Spleen (tissue), 11 donors: ENCODE data around the gene CEACAM3. TPM values are rescaled to one million over a fixed set of nuclear protein-coding genes. Genes with fewer than 3 reads are reported as not detected.
A peak's percentile ranks its signal among the peaks of the same experiment; 100 is the strongest.

Experiments used
- DNase-seq: peaks from one replicate; pipeline ENCODE4 v3.0.0-alpha.2; 2020
- H3K27ac ChIP-seq, 8 donors: fragments of 200-600 bp; sonication (generic) in 7 of 8; 1 replicate in 4 of 8; 2 replicates in 4 of 8; pipeline versions ENCODE4 v1.5.0 to v1.8.0; 2016 to 2021; ENCODE audit warnings: inconsistent platforms in 4 of 8, mild to moderate bottlenecking in 4 of 8, moderate library complexity in 1 of 8
- H3K27me3 ChIP-seq, 7 donors: fragments of 200-600 bp; sonication (generic) in 6 of 7; replicated peaks in 1 of 7; 1 replicate in 4 of 7; 2 replicates in 3 of 7; pipeline versions ENCODE4 v1.5.0 to v1.8.0; 2016 to 2021; ENCODE audit warnings: inconsistent platforms in 3 of 7, mild to moderate bottlenecking in 1 of 7
- H3K36me3 ChIP-seq, 6 donors: fragments of 200-600 bp; sonication (generic) in 5 of 6; 1 replicate in 4 of 6; 2 replicates in 2 of 6; pipeline versions ENCODE4 v1.5.0 to v1.8.0; 2016 to 2021; ENCODE audit warnings: inconsistent platforms in 2 of 6
- H3K4me1 ChIP-seq, 6 donors: fragments of 200-600 bp; sonication (generic) in 5 of 6; 1 replicate in 3 of 6; 2 replicates in 3 of 6; pipeline versions ENCODE4 v1.5.0 to v1.8.0; 2016 to 2021; ENCODE audit warnings: inconsistent platforms in 3 of 6
- H3K4me3 ChIP-seq, 8 donors: fragments of 200-600 bp; sonication (generic) in 7 of 8; 1 replicate in 4 of 8; 2 replicates in 4 of 8; pipeline versions ENCODE4 v1.5.0 to v1.8.0; 2016 to 2021; ENCODE audit warnings: inconsistent platforms in 4 of 8, mild to moderate bottlenecking in 4 of 8, moderate library complexity in 2 of 8
- H3K9me3 ChIP-seq, 8 donors: fragments of 200-600 bp; sonication (generic) in 7 of 8; 1 replicate in 4 of 8; 2 replicates in 4 of 8; pipeline versions ENCODE4 v1.5.0 to v1.8.0; 2016 to 2021; ENCODE audit warnings: inconsistent platforms in 4 of 8
- POLR2A ChIP-seq, 3 donors: fragments of 450-650 bp; IDR thresholded peaks; one replicate each; pipeline ENCODE4 v1.5.1; 2017; ENCODE audit warnings: antibody characterized with exemption in 3 of 3, mild to moderate bottlenecking in 1 of 3
- POLR2AphosphoS5 ChIP-seq, 3 donors: sonication (generic); formaldehyde crosslinking; IDR thresholded peaks; one replicate each; pipeline ENCODE4 v1.5.1; 2017; ENCODE audit warnings: antibody characterized with exemption in 3 of 3
- WGBS, 5 donors: extraction: QIAGEN DNeasy Blood & Tissue Kit in 3 of 5; methylation state at CpG; one replicate each; pipeline versions ENCODE4 v1.1.5 to v1.1.7; 2013 to 2018; 5-methylcytosine and 5-hydroxymethylcytosine counted together
- intact Hi-C: fragments of 100-400 bp; cut with DNase I; formaldehyde crosslinking; loops from one replicate; pipeline ENCODE4 v1.15.0; 2023; ENCODE audit warnings: low total_unique reads
- polyA plus RNA-seq, 3 donors: library from polyadenylated mRNA; stranded (reverse); fragments of 200-250 nt; gene quantifications; one replicate each; pipeline ENCODE4 v1.2.1, GENCODE V29; 2013
- total RNA-seq, 7 donors: library from RNA; depleted of rRNA in 3 of 7; stranded (reverse); fragments of >200 nt in 3 of 7; fragmentation: NEBNext Ultra II Directional in 4 of 7; extraction: Animal tissue kit (Norgen Biotek cat#: 25700) in 4 of 7; gene quantifications; one replicate each; pipeline versions ENCODE4 v1.1.0 to v1.2.1, GENCODE V29; 2016 to 2021
- TF ChIP-seq, protein P1 (sequence below), 11 experiments: fragments of 200-600 bp in 7 of 11; fragments of 450-650 bp in 4 of 11; sonication (generic) in 4 of 11; IDR thresholded peaks in 8 of 11; conservative IDR thresholded peaks in 3 of 11; 1 replicate in 7 of 11; 2 replicates in 4 of 11; pipeline versions ENCODE4 v1.4.0 to v1.8.0; 2016 to 2021; ENCODE audit warnings: antibody characterized with exemption in 11 of 11, inconsistent platforms in 4 of 11, mild to moderate bottlenecking in 1 of 11
- donor health status: healthy with polysubstance abuse.
- donor health status: DM: no; HTN: no; CAD: no; lungs with moderate emphysema.
- donor health status: DM: no; HTN: no; CAD: no.
- donor health status: Bipolar disorder and iron deficiency.
- donor health status: healthy.
- donor health status: DM: no; HTN: no; CAD: no.
- donor health status: DM: yes; HTN: yes; CAD: no.

Gene CEACAM3
- total and polyA plus RNA-seq, 10 donors = 0.55 to 31.9 (median 10.1) TPM

DNA sequence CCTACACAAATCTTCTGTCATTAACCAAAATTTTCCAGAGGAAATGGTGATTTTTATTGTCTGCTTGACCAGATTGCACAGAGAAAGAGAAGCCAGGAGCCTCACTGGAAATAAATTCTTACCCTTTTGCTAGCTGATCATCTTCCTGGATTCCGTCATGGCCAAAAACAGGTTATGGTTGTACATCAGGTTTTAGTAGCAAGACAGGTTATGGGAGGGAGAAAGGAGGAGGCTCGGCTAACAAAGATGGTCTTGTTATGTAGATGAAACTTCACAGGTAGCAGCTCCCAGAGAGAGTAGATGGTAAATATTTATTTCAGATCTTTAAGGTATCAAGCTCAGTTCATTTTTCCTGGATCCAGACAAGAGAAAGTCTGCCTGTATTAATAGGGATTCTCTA, 19.7 kb upstream of the CEACAM3 start:
- intact Hi-C loops = no loop called here
- 80 to 87% (median 83%) methylated on average over 2 of the region's 2 CpGs for WGBS, 5 donors
- TF ChIP-seq, protein P1, sequence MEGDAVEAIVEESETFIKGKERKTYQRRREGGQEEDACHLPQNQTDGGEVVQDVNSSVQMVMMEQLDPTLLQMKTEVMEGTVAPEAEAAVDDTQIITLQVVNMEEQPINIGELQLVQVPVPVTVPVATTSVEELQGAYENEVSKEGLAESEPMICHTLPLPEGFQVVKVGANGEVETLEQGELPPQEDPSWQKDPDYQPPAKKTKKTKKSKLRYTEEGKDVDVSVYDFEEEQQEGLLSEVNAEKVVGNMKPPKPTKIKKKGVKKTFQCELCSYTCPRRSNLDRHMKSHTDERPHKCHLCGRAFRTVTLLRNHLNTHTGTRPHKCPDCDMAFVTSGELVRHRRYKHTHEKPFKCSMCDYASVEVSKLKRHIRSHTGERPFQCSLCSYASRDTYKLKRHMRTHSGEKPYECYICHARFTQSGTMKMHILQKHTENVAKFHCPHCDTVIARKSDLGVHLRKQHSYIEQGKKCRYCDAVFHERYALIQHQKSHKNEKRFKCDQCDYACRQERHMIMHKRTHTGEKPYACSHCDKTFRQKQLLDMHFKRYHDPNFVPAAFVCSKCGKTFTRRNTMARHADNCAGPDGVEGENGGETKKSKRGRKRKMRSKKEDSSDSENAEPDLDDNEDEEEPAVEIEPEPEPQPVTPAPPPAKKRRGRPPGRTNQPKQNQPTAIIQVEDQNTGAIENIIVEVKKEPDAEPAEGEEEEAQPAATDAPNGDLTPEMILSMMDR (IDR thresholded peaks at IDR 0.05 in 8 of 11, conservative IDR thresholded peaks at IDR 0.05 in 3 of 11) = no peak
- TF ChIP-seq POLR2A (IDR thresholded peaks at IDR 0.05) = no peak
- no peak for TF ChIP-seq POLR2AphosphoS5 (IDR thresholded peaks at IDR 0.05)
- Histone ChIP-seq H3K27me3 (peaks cover 0 to 41% (median 0%) of the 10 kb centered on the region in 7 donors), H3K4me1 (peaks cover 0 to 11% (median 0%) of the 10 kb centered on the region in 6 donors), H3K27ac (no peak overlapping the region), H3K9me3 (no peaks in the 10 kb centered on the region), H3K4me3 (no peak overlapping the region), H3K36me3 (no peaks in the 10 kb centered on the region)
- DNase-seq = no peak

DNA sequence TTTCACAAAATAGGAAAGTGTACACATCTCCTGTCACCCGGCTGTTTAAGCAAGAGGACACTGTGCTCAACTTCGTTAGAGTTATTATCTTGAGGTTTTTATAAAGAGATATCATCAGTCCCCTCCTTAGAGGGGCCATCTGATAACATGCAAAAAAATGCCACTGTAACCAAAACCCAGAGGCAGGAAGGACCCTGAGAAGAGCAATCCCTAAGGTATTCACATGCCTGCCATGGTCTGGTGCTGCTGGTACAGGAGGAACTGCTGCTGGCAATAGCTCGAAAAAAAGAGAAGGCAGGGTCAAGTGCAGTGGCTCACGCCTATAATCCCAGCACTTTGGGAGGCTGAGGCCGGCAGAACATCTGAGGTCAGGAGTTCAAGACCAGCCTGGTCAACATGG, 12.8 kb upstream of the CEACAM3 start:
- peaks cover 0 to 56% (median 7%) of the 10 kb centered on the region in 7 donors for H3K27me3 ChIP-seq
- WGBS, 5 donors = 22 to 45% (median 29%) methylated on average over 5 of the region's 5 CpGs
- peak overlapping the region in 3 of 8 donors; percentile 41 to 64 (median 51) for H3K27ac ChIP-seq
- intact Hi-C loops = no loop called here
- TF ChIP-seq POLR2AphosphoS5 (IDR thresholded peaks at IDR 0.05) (no peak), POLR2A (IDR thresholded peaks at IDR 0.05) (no peak)
- TF ChIP-seq, protein P1 (IDR thresholded peaks at IDR 0.05 in 8 of 11, conservative IDR thresholded peaks at IDR 0.05 in 3 of 11) = no peak
- no peak for DNase-seq
- H3K4me1 ChIP-seq = peaks cover 0 to 37% (median 25%) of the 10 kb centered on the region in 6 donors
- no peak overlapping the region for H3K4me3 ChIP-seq
- no peaks in the 10 kb centered on the region for H3K9me3 ChIP-seq
- H3K36me3 ChIP-seq = no peaks in the 10 kb centered on the region

DNA sequence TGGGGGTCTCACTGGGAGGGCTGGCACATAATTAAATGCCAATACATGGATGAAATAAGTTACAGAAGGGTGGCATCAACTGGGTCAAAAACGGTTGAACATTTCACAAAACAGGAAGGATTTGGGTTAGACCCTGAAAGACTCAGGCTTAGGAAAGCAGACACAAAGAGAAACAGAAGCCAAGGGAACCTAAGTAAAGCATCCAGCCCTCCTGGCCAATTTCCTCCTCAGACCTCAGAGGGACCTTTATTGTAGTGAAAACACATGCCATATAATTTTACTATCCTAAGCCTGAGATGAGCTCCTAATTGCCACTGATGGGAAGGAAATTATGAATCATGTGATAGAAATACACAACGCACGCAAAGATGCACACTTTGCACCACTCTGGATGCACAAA, 12.1 kb upstream of the CEACAM3 start:
- peaks cover 0 to 37% (median 25%) of the 10 kb centered on the region in 6 donors for H3K4me1 ChIP-seq
- peak overlapping the region in 1 of 8 donors; percentile 33 for H3K4me3 ChIP-seq
- H3K27ac ChIP-seq = peak overlapping the region in 4 of 8 donors; percentile 41 to 64 (median 54)
- DNase-seq = no peak
- H3K27me3 ChIP-seq = peaks cover 0 to 60% (median 7%) of the 10 kb centered on the region in 7 donors
- intact Hi-C loops = no loop called here
- no peaks in the 10 kb centered on the region for H3K36me3 ChIP-seq
- TF ChIP-seq POLR2AphosphoS5 (IDR thresholded peaks at IDR 0.05) = no peak
- TF ChIP-seq POLR2A (IDR thresholded peaks at IDR 0.05) = no peak
- TF ChIP-seq, protein P1 (IDR thresholded peaks at IDR 0.05 in 8 of 11, conservative IDR thresholded peaks at IDR 0.05 in 3 of 11) = no peak
- no peaks in the 10 kb centered on the region for H3K9me3 ChIP-seq
- WGBS, 5 donors = 18 to 39% (median 21%) methylated on average over 3 of the region's 3 CpGs

DNA sequence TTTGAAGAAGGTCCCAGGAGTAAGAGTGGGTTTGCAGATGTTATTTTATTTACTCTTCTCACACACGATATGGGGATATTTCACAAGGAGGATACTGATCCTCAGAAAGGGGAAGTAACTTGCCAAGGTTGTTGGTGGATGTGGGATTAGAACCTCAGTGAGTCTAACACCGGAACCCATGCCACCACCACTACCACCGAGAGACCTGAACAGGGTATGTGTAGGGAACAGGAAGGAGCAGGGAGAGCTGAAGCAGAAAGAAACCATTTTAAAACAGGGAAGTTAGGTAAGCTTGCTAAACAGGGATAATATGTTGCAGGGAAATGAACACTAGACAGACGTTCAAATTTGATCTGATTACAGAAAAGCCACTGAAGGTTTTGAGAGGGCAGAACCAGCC, 11.6 kb upstream of the CEACAM3 start:
- Histone ChIP-seq H3K4me3 (peak overlapping the region in 1 of 8 donors; percentile 33), H3K36me3 (no peaks in the 10 kb centered on the region), H3K9me3 (no peaks in the 10 kb centered on the region), H3K4me1 (peaks cover 0 to 37% (median 25%) of the 10 kb centered on the region in 6 donors), H3K27ac (peak overlapping the region in 5 of 8 donors; percentile 41 to 64 (median 51)), H3K27me3 (peaks cover 0 to 61% (median 7%) of the 10 kb centered on the region in 7 donors)
- no peak for TF ChIP-seq POLR2A (IDR thresholded peaks at IDR 0.05)
- TF ChIP-seq POLR2AphosphoS5 (IDR thresholded peaks at IDR 0.05) = no peak
- TF ChIP-seq, protein P1 (IDR thresholded peaks at IDR 0.05 in 8 of 11, conservative IDR thresholded peaks at IDR 0.05 in 3 of 11) = no peak
- 15 to 23% (median 21%) methylated on average over 4 of the region's 4 CpGs for WGBS, 5 donors
- DNase-seq = no peak
- intact Hi-C loops = loop anchor here (5.0 kb wide), 1 partner anchor 32 kb away; no protein-coding TSS in a partner anchor
